ENCODE measurements around the gene SAE1. TPM values are rescaled to one million over a fixed set of nuclear protein-coding genes. Genes with fewer than 3 reads are reported as not detected.

The SAE1 gene
- total and polyA plus RNA-seq, 2 of the 4 experiments (the other 2 are of a cell fraction), result 165 to 184 TPM

GRCh38 chr19:47100290-47100689 is 30.3 kb upstream of the SAE1 start:
- H2BK20ac ChIP-seq (ENCODE audit: low read depth, low read length), result no peak overlapping the region
- WGBS, 2 experiments (ENCODE audit: extremely low coverage in 2 of 2, insufficient read length in 1 of 2), result no CpG with 5 or more reads among the region's 5 CpGs
- no peak for ATAC-seq (ENCODE audit: low read depth)

More at GRCh38 chr19:47100290-47100689, 30.3 kb upstream of the SAE1 start:
- H3K14ac ChIP-seq (replicated peaks; ENCODE audit: low read depth, low read length), result no peak overlapping the region
- no peak overlapping the region for H3K18ac ChIP-seq (ENCODE audit: low read depth, low read length)
- TF ChIP-seq MAFK (IDR thresholded peaks at IDR 0.05; ENCODE audit: low read depth, low read length) (no peak), POLR2A (IDR thresholded peaks at IDR 0.05; ENCODE audit: low read depth, low read length) (no peak), CTCF (conservative IDR thresholded peaks at IDR 0.05; ENCODE audit: low read depth, low read length) (no peak), RAD21 (IDR thresholded peaks at IDR 0.05; ENCODE audit: low read length) (no peak), FOS (IDR thresholded peaks at IDR 0.05; ENCODE audit: low read depth, low read length) (no peak), BHLHE40 (IDR thresholded peaks at IDR 0.05; ENCODE audit: low read depth, low read length) (no peak), SMC3 (IDR thresholded peaks at IDR 0.05; ENCODE audit: low read depth, low read length) (no peak), NFE2L2 (IDR thresholded peaks at IDR 0.05; ENCODE audit: low read depth, low read length) (no peak), CEBPB (IDR thresholded peaks at IDR 0.05; ENCODE audit: low read depth, low read length) (no peak), CHD1 (IDR thresholded peaks at IDR 0.05; ENCODE audit: low read depth, low read length) (no peak), RCOR1 (IDR thresholded peaks at IDR 0.05; ENCODE audit: insufficient replicate concordance, low read length) (no peak), USF2 (IDR thresholded peaks at IDR 0.05; ENCODE audit: low read depth, low read length) (no peak), MAZ (IDR thresholded peaks at IDR 0.05; ENCODE audit: borderline replicate concordance, low read depth, low read length) (no peak), MXI1 (IDR thresholded peaks at IDR 0.05; ENCODE audit: borderline replicate concordance, low read depth, low read length) (no peak), RFX5 (IDR thresholded peaks at IDR 0.05; ENCODE audit: low read depth, low read length) (no peak)
- TF ChIP-seq, protein P1, sequence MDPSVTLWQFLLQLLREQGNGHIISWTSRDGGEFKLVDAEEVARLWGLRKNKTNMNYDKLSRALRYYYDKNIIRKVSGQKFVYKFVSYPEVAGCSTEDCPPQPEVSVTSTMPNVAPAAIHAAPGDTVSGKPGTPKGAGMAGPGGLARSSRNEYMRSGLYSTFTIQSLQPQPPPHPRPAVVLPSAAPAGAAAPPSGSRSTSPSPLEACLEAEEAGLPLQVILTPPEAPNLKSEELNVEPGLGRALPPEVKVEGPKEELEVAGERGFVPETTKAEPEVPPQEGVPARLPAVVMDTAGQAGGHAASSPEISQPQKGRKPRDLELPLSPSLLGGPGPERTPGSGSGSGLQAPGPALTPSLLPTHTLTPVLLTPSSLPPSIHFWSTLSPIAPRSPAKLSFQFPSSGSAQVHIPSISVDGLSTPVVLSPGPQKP (IDR thresholded peaks at IDR 0.05; ENCODE audit: borderline replicate concordance, low read depth, low read length), result no peak
- H3K27me3 ChIP-seq (ENCODE audit: control insufficient read depth, insufficient read depth, low read length), result no peaks in the 10 kb centered on the region
- H3K9ac ChIP-seq (ENCODE audit: low read depth, low read length), result no peak overlapping the region
- POLR2A ChIA-PET (ENCODE audit: unreplicated experiment), result interaction anchor here (0.6 kb wide), 1 partner anchor 51 kb away, joined by 8 read pairs; no protein-coding TSS in a partner anchor
- no peak overlapping the region for H3K4me2 ChIP-seq (ENCODE audit: low read depth, low read length)
- no peak overlapping the region for H3K27ac ChIP-seq (ENCODE audit: insufficient read depth, low read length)
- H2AK9ac ChIP-seq (replicated peaks; ENCODE audit: low read depth, low read length, poor library complexity), result no peak overlapping the region
- CTCF ChIA-PET, result no interaction called here
- H4K91ac ChIP-seq (ENCODE audit: insufficient read depth, low read depth, low read length), result no peak overlapping the region
- peaks cover 4% of the 10 kb centered on the region; the same call in 1 of the 2 replicates for H3K36me3 ChIP-seq (ENCODE audit: control insufficient read depth, insufficient read depth, low read length)
- H4K5ac ChIP-seq (ENCODE audit: low read depth, low read length), result no peak overlapping the region
- dilution Hi-C loops (cut with HindIII; ENCODE audit: low sequenced_read_pairs, unreplicated experiment) (no loop called here), in situ Hi-C loops (cut with MboI; ENCODE audit: low sequenced_read_pairs) (no loop called here), intact Hi-C loops (cut with micrococcal nuclease) (no loop called here)
- H3K56ac ChIP-seq (ENCODE audit: extremely low read depth, insufficient read depth, low read length), result no peak overlapping the region
- H2AK5ac ChIP-seq (ENCODE audit: low read depth, low read length), result no peak overlapping the region
- H4K8ac ChIP-seq (ENCODE audit: low read depth in 2 of 2, low read length in 2 of 2), result no peak overlapping the region
- DNase-seq, result no peak
- H2BK5ac ChIP-seq (ENCODE audit: low read depth, low read length, poor library complexity, severe bottlenecking), result no peak overlapping the region
- peaks cover 39 to 86% of the 10 kb centered on the region in 2 experiments for H3K79me1 ChIP-seq (ENCODE audit: low read depth in 1 of 2, low read length in 2 of 2)
- H2BK120ac ChIP-seq (ENCODE audit: low read depth, low read length), result no peak overlapping the region
- no peak overlapping the region for H3K4ac ChIP-seq (ENCODE audit: low read depth, low read length)
- peaks cover 32% of the 10 kb centered on the region for H3K9me1 ChIP-seq (ENCODE audit: insufficient read depth, low read length)
- no peak overlapping the region for H3K23ac ChIP-seq (ENCODE audit: low read depth, low read length)
- H2BK15ac ChIP-seq (ENCODE audit: low read depth, low read length), result no peak overlapping the region
- no peak overlapping the region for H2AFZ ChIP-seq (replicated peaks; ENCODE audit: low read length, poor library complexity)
- no peak overlapping the region for H3K4me3 ChIP-seq (ENCODE audit: insufficient read depth, low read depth, low read length)
- no peaks in the 10 kb centered on the region for H3K9me3 ChIP-seq (ENCODE audit: control insufficient read depth, insufficient read depth, low read length)
- BruUV-seq (replicated peaks), result no TSS peak
- H4K20me1 ChIP-seq (ENCODE audit: insufficient read depth, low read length), result peaks cover 75% of the 10 kb centered on the region
- H3K4me1 ChIP-seq (ENCODE audit: control insufficient read depth, insufficient read depth, low read length), result peaks cover 5% of the 10 kb centered on the region

Data from IMR-90 (cell line).